PFSK-1 (cell line): ENCODE results near the gene C1orf174.

Source experiments
- FOXP2 ChIP-seq: optimal IDR thresholded peaks from 2 replicates; pipeline ENCODE3; 2011; ENCODE audit warnings: borderline replicate concordance, control low read depth, inconsistent platforms; ENCODE audit not compliant: insufficient read depth; ENCODE audit errors: extremely low read length, extremely low read depth
- POLR2AphosphoS5 ChIP-seq: IDR thresholded peaks from 2 replicates; pipeline ENCODE4 v1.6.1; 2012; ENCODE audit warnings: low read depth, mild to moderate bottlenecking, control low read depth, low read length, moderate library complexity
- SIN3A ChIP-seq: IDR thresholded peaks from 2 replicates; pipeline ENCODE4 v1.6.1; 2012; ENCODE audit warnings: mild to moderate bottlenecking, low read length, moderate library complexity, borderline replicate concordance; ENCODE audit not compliant: insufficient read depth
- TAF1 ChIP-seq: IDR thresholded peaks from 2 replicates; pipeline ENCODE4 v1.6.1; 2012; ENCODE audit warnings: low read length, control low read depth, borderline replicate concordance; ENCODE audit not compliant: insufficient read depth
- TF ChIP-seq, protein P1 (sequence below), 2 experiments: IDR thresholded peaks; 2 replicates each; pipeline versions ENCODE4 v1.6.1 to v1.8.0; 2011 to 2012; ENCODE audit warnings: low read depth in 2 of 2, low read length in 2 of 2, control low read depth in 1 of 2, inconsistent platforms in 1 of 2, mild to moderate bottlenecking in 1 of 2, moderate library complexity in 1 of 2; ENCODE audit not compliant: insufficient read depth in 1 of 2

The C1orf174 gene

DNA sequence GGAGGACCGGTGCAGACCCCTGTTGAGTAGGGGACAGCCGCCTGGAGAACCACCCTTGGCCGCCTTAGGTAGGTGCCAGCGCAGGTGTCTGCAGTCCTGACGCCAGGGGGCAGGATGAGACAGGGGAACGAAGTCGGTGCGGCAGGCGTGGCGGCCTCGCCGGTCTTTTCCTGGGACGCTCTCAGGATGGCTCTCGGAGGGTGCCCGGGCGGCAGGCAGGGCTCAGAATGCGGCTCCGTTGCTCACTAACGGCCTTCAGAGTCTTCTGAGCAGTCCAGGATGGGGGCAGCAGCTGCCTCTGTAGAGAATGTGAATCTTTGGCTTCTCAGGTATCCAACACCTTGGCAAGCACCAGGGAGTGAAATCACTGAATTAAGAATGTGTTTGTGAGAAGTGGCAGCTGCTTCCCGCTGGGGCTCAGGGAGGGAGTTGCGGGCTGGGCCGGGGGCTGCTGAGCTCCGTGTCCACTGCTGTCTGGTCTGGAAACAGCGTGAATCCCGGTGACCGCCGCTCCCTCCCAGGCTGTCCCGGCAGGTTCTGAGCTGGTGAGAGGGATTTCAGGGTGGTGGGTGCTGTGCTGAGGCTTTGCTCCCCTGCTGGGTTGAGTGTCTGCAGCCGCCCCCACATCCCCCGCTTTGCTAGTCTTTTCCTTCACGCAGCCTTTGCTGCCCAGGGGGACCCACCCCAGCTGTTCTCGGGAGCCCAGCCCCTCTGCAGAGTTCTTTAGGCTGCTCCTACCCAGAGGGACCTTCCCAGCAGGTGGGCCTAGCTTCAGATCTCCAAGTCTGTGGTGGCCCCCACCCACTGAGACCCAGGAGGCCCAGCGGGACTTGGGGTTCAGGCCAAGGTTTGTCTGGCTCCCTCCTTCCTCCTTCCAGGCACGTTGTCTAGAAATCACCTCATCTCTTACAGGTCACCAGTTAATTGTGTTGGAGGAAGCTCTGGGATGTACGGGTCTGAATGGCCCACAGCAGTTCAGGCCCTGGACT lies 11.1 kb upstream of the C1orf174 start:
- no peak for TF ChIP-seq TAF1
- TF ChIP-seq, protein P1, sequence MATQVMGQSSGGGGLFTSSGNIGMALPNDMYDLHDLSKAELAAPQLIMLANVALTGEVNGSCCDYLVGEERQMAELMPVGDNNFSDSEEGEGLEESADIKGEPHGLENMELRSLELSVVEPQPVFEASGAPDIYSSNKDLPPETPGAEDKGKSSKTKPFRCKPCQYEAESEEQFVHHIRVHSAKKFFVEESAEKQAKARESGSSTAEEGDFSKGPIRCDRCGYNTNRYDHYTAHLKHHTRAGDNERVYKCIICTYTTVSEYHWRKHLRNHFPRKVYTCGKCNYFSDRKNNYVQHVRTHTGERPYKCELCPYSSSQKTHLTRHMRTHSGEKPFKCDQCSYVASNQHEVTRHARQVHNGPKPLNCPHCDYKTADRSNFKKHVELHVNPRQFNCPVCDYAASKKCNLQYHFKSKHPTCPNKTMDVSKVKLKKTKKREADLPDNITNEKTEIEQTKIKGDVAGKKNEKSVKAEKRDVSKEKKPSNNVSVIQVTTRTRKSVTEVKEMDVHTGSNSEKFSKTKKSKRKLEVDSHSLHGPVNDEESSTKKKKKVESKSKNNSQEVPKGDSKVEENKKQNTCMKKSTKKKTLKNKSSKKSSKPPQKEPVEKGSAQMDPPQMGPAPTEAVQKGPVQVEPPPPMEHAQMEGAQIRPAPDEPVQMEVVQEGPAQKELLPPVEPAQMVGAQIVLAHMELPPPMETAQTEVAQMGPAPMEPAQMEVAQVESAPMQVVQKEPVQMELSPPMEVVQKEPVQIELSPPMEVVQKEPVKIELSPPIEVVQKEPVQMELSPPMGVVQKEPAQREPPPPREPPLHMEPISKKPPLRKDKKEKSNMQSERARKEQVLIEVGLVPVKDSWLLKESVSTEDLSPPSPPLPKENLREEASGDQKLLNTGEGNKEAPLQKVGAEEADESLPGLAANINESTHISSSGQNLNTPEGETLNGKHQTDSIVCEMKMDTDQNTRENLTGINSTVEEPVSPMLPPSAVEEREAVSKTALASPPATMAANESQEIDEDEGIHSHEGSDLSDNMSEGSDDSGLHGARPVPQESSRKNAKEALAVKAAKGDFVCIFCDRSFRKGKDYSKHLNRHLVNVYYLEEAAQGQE (IDR thresholded peaks at IDR 0.05; ENCODE audit: insufficient read depth in 1 of 2, low read depth in 2 of 2, low read length in 2 of 2) = no peak
- TF ChIP-seq FOXP2 = no peak
- no peak for TF ChIP-seq POLR2AphosphoS5
- TF ChIP-seq SIN3A = no peak

DNA sequence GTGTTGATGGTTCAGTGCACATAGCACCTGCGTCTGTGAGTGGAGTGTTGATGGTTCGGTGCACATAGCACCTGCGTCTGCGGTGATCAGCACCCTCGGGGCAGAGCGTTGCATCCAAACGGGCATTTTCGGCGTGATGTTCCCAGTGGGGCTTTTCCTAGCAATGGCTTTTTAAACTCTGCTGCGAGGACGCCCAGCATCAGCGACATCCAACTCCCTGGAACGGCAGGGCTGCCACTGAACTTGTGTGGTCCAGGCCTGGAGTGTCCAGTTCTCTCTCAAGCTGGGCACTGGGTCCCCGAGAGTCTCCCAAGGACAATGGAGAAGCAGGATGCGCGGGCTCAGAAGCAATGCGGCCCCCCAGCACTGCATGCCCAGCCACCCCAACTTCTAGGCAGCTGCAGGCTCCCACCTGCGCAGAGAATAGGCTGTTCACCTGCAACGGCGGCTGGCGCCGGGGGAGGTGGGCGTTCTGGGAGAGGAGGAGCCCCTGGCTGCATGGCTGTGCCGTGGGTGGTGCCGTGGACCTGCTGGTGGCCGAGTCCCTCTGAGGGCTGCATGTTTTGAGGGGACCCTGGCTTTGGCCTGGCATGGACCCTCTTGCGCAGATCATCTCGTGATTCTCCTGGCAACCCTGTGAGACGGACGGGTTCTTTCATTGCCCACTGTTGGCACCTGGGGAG lies 10.1 kb upstream of the C1orf174 start:
- TF ChIP-seq TAF1 (no peak), FOXP2 (no peak), SIN3A (no peak), POLR2AphosphoS5 (no peak)
- TF ChIP-seq, protein P1 (IDR thresholded peaks at IDR 0.05; ENCODE audit: insufficient read depth in 1 of 2, low read depth in 2 of 2, low read length in 2 of 2) = no peak

DNA sequence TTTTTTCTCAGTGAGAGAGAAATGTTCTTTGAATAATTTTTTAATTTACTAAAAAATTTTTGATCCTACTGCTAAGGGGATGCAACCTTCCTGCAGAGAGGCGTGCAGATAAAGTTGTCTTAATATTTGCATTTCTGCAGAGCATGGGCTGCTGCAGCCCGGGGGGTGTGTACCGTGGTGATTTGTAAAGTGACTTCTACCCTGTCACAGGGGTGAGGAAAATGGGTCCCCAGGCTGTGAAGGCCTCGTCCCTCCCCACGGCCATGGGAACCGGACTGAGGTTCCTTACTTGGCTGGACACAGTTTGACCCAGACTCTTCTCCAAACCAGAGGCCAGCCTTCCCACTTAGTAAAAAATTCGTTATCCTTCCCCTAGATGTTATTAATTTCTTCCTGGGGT lies 9.5 kb upstream of the C1orf174 start:
- no peak for TF ChIP-seq FOXP2
- no peak for TF ChIP-seq SIN3A
- no peak for TF ChIP-seq TAF1
- TF ChIP-seq, protein P1 (IDR thresholded peaks at IDR 0.05; ENCODE audit: insufficient read depth in 1 of 2, low read depth in 2 of 2, low read length in 2 of 2) = no peak
- no peak for TF ChIP-seq POLR2AphosphoS5

DNA sequence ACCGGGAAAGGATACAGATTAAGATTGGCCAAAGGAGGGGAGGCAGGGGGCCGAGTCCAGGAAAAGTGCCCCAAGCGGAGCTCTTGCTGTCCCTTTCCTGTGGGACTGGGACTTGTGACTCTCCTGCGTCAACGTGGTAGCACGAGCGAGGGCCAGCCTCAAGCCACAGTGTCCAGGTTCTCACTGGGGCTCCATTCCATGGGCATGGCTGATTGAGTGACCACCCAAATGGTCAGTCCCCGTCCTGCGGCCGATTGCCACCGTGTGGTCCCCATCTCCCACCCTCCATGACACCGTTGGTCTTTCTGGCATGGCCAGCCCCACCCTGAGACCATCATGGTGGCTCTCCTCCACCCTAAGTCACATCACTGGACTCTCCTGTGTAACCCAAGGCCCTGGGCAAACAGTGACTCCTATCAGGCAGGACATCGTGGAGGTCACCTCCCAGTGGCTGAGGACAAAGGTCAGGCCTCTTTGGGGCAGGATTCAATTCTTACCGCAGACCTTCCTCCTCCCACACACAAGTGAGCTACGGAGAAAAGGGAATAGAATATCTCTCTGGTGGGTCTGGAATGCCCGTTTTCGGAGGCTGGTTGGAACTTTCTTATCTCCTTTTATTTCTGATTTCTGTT lies 8.9 kb upstream of the C1orf174 start:
- TF ChIP-seq, protein P1 (IDR thresholded peaks at IDR 0.05; ENCODE audit: insufficient read depth in 1 of 2, low read depth in 2 of 2, low read length in 2 of 2) = no peak
- TF ChIP-seq POLR2AphosphoS5 (no peak), TAF1 (no peak), SIN3A (no peak), FOXP2 (no peak)
